Right lobe of liver (tissue), 6 donors: ENCODE data around the gene LTBP1. TPM values are rescaled to one million over a fixed set of nuclear protein-coding genes. Genes with fewer than 3 reads are reported as not detected.

Experiments
- ATAC-seq, 4 donors: fragments of 200-7000 bp; cut with Tn5 transposase; one replicate each; pipeline ENCODE4 v1.9.1; 2020; ENCODE audit warnings: mild to moderate bottlenecking in 4 of 4, moderate library complexity in 4 of 4
- DNase-seq, 3 donors: peaks; one replicate each; pipeline ENCODE4 v3.0.0-alpha.2; 2020
- H3K27ac ChIP-seq, 3 donors: fragments of 200-600 bp; one replicate each; pipeline ENCODE4 v1.8.0; 2022
- H3K27me3 ChIP-seq, 2 donors: fragments of 200-600 bp; one replicate each; pipeline ENCODE4 v1.8.0; 2022
- H3K36me3 ChIP-seq, 4 donors: fragments of 200-600 bp; sonication (generic) in 1 of 4; one replicate each; pipeline versions ENCODE4 v1.5.1 to v1.8.0; 2017 to 2022; ENCODE audit warnings: control low read depth in 1 of 4
- H3K4me1 ChIP-seq, 4 donors: fragments of 200-600 bp; sonication (generic) in 1 of 4; one replicate each; pipeline versions ENCODE4 v1.5.1 to v1.8.0; 2017 to 2022; ENCODE audit warnings: control low read depth in 1 of 4
- H3K4me3 ChIP-seq, 3 donors: fragments of 200-600 bp; one replicate each; pipeline ENCODE4 v1.8.0; 2022
- H3K9me3 ChIP-seq, 4 donors: fragments of 200-600 bp; sonication (generic) in 1 of 4; one replicate each; pipeline versions ENCODE4 v1.5.1 to v1.8.0; 2017 to 2022; ENCODE audit warnings: control low read depth in 1 of 4
- POLR2A ChIP-seq: fragments of 450-650 bp; IDR thresholded peaks from one replicate; pipeline ENCODE4 v1.6.1; 2017; ENCODE audit warnings: antibody characterized with exemption, mild to moderate bottlenecking
- WGBS: methylation state at CpG from one replicate; pipeline ENCODE4 v1.1.6; 2018; ENCODE audit warnings: low coverage, low lambda C conversion rate; ENCODE audit not compliant: insufficient coverage; ENCODE audit errors: missing lambda C conversion rate; 5-methylcytosine and 5-hydroxymethylcytosine counted together
- intact Hi-C, 2 donors: fragments of 100-400 bp; cut with DNase I; formaldehyde crosslinking; loops; one replicate each; pipeline versions ENCODE4 v1.11.2 to v1.14.1; 2022
- total RNA-seq, 6 experiments: library from RNA; depleted of rRNA in 2 of 6; stranded (reverse); fragments of >200 nt in 2 of 6; fragmentation: NEBNext Ultra II Directional in 3 of 6; extraction: Animal tissue kit (Norgen Biotek cat#: 25700) in 3 of 6; gene quantifications; one replicate each; pipeline versions ENCODE4 v1.1.0 to v1.2.4, GENCODE V29; 2016 to 2023
- TF ChIP-seq, protein P1 (sequence below), 4 donors: fragments of 200-600 bp in 3 of 4; fragments of 450-650 bp in 1 of 4; IDR thresholded peaks; one replicate each; pipeline versions ENCODE4 v1.5.1 to v1.8.0; 2016 to 2022; ENCODE audit warnings: antibody characterized with exemption in 4 of 4, mild to moderate bottlenecking in 2 of 4
- donor health status: DM: no; HTN: yes; CAD: no.
- donor health status: DM: no; HTN: no; CAD: no.
- donor health status: DM: no; HTN: no; CAD: no.
- donor health status: DM: no; HTN: yes; CAD: no.
- donor health status: DM: no; HTN: yes; CAD: no.

The LTBP1 gene
- total RNA-seq, 6 experiments from 2014 or later: 5.4 to 14.2 (median 9.1) TPM

DNA sequence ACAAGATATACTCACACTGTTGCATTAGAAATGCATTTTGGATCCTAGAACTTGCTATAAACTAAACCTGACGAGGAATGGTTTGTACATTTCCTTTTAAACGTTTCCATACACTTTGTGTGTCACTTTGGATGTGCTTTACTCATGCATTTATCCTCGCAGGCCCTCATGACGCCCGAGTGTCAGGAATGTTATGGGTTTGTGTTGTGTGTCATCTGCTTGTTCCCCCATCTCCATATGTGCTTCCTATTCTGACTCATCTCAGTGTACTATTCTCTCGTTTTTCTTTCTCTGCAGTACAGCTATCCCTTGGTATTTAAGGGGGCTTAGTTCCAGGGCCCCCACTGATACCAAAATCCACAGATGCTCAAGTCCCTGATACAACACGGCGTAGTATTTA, 408.2 kb downstream of the LTBP1 start:
- Histone ChIP-seq H3K9me3 (no peaks in the 10 kb centered on the region), H3K4me3 (no peak overlapping the region), H3K36me3 (no peaks in the 10 kb centered on the region), H3K4me1 (no peaks in the 10 kb centered on the region), H3K27ac (no peak overlapping the region), H3K27me3 (no peaks in the 10 kb centered on the region)
- intact Hi-C loops: no loop called here
- ATAC-seq (no peak), DNase-seq (no peak)
- WGBS: 85% methylated on average over 7 of the region's 8 CpGs
- TF ChIP-seq, protein P1, sequence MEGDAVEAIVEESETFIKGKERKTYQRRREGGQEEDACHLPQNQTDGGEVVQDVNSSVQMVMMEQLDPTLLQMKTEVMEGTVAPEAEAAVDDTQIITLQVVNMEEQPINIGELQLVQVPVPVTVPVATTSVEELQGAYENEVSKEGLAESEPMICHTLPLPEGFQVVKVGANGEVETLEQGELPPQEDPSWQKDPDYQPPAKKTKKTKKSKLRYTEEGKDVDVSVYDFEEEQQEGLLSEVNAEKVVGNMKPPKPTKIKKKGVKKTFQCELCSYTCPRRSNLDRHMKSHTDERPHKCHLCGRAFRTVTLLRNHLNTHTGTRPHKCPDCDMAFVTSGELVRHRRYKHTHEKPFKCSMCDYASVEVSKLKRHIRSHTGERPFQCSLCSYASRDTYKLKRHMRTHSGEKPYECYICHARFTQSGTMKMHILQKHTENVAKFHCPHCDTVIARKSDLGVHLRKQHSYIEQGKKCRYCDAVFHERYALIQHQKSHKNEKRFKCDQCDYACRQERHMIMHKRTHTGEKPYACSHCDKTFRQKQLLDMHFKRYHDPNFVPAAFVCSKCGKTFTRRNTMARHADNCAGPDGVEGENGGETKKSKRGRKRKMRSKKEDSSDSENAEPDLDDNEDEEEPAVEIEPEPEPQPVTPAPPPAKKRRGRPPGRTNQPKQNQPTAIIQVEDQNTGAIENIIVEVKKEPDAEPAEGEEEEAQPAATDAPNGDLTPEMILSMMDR (IDR thresholded peaks at IDR 0.05): no peak
- no peak for TF ChIP-seq POLR2A

DNA sequence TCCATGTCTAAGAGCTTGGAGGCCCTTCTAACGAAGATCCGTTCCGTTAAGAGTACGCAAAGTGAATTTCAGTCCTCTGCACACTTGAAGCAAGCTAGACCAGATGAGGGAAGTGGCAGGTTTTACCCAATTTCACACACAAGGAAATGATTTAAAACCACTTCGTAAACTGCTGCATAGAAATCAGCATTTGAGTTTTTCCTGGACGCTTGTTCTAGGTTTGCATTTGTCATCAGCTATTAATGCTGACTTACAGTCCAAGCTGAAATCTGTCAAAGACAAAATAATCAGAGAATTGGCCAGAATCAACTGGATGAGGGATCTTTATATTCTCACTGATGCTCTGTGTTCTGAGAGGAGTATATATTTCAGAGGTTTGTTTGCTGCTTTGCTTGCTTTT, 412.1 kb downstream of the LTBP1 start:
- no peaks in the 10 kb centered on the region for H3K36me3 ChIP-seq
- ATAC-seq: no peak
- H3K27me3 ChIP-seq: no peaks in the 10 kb centered on the region
- H3K9me3 ChIP-seq: no peaks in the 10 kb centered on the region
- no peak overlapping the region for H3K4me3 ChIP-seq
- H3K27ac ChIP-seq: no peak overlapping the region
- intact Hi-C loops: no loop called here
- 85% methylated on average over 6 of the region's 6 CpGs for WGBS
- no peaks in the 10 kb centered on the region for H3K4me1 ChIP-seq
- TF ChIP-seq, protein P1 (IDR thresholded peaks at IDR 0.05): no peak
- TF ChIP-seq POLR2A: no peak
- no peak for DNase-seq

DNA sequence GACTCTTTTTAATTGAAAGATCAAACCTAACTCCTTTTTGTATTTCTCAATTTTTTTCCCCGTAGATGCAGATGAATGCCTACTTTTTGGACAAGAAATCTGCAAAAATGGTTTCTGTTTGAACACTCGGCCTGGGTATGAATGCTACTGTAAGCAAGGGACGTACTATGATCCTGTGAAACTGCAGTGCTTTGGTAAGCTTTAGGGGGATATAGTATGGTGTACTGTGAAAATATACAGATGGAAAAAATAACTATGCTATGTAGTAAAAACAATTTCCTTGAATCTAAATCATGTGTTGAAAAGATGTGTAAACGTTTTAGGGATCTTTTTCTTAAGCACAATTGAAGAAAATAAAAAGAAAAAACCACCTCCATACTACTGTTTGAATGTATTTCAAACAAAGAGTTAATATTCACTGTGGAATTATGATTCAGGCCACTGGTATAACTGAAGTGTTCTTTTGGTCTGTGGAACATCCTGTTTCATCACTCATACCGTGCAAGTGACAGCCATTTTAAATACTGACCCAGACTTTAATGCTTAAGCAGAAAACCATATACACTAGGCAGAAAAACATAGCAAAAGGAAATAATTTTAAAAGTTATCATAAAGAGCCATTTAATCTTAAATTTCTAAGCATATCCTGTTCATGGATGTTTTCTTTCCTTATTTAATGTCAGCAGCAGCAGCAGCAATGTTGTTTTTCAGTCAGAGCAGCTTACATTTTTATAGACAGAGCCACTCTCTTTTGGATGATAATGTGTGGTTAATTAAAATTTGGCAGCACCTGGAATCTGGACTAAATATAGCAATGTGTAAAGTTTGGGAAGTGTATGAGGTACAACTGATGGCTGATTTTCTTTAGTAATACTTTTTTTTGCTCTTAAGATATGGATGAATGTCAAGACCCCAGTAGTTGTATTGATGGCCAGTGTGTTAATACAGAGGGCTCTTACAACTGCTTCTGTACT, 416.9 kb downstream of the LTBP1 start:
- H3K4me1 ChIP-seq: no peaks in the 10 kb centered on the region
- H3K27ac ChIP-seq: no peak overlapping the region
- ATAC-seq (no peak), DNase-seq (no peak)
- H3K9me3 ChIP-seq: no peaks in the 10 kb centered on the region
- intact Hi-C loops: no loop called here
- TF ChIP-seq, protein P1 (IDR thresholded peaks at IDR 0.05): no peak
- no peak for TF ChIP-seq POLR2A
- WGBS: 75% methylated on average over 5 of the region's 5 CpGs
- no peaks in the 10 kb centered on the region for H3K27me3 ChIP-seq
- H3K4me3 ChIP-seq: no peak overlapping the region
- no peaks in the 10 kb centered on the region for H3K36me3 ChIP-seq

DNA sequence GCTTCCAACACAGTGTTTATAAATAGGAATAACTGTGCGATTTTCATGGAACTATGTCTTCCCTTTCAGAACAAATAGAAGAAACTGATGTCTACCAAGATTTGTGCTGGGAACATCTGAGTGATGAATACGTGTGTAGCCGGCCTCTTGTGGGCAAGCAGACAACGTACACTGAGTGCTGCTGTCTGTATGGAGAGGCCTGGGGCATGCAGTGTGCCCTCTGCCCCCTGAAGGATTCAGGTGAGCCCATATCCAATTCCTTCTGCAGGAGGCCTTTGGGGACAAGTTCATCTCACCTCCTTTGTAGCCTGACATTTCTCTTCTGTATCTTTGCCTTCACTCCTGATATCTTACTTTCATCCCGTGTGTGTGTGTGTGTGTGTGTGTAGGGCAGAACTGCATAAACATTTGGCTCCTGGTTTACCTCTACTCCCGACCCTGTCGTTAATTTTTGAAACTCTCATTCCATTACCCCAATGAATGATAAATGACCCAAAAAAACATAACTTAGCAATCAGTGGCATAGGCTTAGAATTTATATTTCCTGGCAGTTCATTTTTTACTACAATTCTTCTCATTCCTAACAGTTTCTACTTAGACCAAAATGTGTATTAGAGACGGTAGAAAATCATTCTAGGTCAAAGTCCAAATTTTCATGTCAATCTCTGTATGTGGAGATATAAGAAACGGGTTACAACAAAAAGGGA, 418.7 kb downstream of the LTBP1 start:
- intact Hi-C loops: no loop called here
- DNase-seq: no peak
- Histone ChIP-seq H3K4me1 (no peaks in the 10 kb centered on the region), H3K27me3 (no peaks in the 10 kb centered on the region), H3K36me3 (no peaks in the 10 kb centered on the region), H3K4me3 (no peak overlapping the region), H3K27ac (no peak overlapping the region), H3K9me3 (no peaks in the 10 kb centered on the region)
- WGBS: 63% methylated on average over 6 of the region's 9 CpGs
- no peak for ATAC-seq
- TF ChIP-seq, protein P1 (IDR thresholded peaks at IDR 0.05): no peak
- TF ChIP-seq POLR2A: no peak
